Measurements from ENCODE around the gene RASGEF1B.

Gene RASGEF1B

DNA sequence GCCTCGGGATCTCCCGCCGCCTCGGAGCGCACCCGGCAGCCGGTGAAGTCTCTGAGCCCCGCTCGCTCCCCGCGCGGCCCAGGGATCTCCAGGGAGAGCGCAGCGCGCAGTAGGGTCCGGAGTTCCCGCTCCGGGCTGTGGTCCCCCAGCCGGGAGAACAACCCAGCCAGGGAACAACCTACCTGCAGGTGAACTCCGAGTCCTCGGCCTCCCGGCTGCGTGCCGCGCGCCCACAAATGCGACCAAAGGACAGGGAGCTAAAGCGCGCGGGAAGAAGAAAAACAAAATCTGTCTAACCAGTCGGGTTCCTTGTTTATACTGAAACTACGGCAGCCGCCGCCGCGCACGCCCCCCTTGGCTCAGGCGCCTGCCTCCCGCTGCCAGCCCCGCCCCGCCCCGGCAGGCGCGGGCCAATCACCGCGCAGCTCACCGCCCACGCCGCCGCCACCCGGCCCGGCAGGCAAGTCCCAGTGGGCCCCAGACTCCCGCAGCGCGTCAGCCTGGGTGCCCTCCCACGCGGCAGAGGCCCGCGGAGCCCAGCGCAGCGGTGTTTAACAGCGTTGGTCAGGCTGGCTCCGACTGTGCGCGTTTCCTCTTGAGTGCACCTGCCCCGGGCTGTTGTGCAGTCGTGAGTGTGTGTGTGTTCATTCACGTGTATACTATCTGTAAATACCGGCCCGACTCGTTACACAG lies at the start of gene RASGEF1B:
Gene RASGEF1B (minus strand): TSS at position 320 of the 693 bp plus-strand sequence. CDS start 12,399 bp downstream, outside the sequence.
- peak; percentile 24 for DNase-seq

DNA sequence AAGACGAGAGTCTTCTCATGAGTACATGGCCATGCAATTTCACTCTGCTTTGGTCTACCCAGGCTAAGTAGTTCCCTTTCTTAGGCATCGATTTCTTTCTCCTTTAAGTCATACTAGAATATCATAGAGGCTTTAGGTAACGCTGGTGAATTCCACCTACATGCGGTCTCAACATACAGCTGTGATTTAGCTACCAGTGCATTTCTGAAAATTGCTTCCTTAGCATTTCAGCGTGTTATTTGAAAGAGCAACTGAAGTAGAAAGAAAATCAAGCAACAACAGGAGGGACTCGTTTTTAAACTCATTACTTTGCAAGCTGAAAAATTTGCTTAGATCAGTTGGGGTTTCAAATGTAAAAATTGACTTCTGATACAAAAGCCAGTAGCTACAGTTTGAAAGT lies 48.1 kb upstream of the RASGEF1B start:
- no peak for DNase-seq

GRCh38 chr4:81519427-81519773 lies 47.7 kb upstream of the RASGEF1B start:
- DNase-seq: no peak

- DNase-seq: no peak
Measured at GRCh38 chr4:81518762-81519426, 47.2 kb upstream of the RASGEF1B start.

GRCh38 chr4:81516241-81516640 lies 44.5 kb upstream of the RASGEF1B start:
- DNase-seq: no peak

- DNase-seq: no peak
Measured at GRCh38 chr4:81512757-81513501, 41.2 kb upstream of the RASGEF1B start.

DNA sequence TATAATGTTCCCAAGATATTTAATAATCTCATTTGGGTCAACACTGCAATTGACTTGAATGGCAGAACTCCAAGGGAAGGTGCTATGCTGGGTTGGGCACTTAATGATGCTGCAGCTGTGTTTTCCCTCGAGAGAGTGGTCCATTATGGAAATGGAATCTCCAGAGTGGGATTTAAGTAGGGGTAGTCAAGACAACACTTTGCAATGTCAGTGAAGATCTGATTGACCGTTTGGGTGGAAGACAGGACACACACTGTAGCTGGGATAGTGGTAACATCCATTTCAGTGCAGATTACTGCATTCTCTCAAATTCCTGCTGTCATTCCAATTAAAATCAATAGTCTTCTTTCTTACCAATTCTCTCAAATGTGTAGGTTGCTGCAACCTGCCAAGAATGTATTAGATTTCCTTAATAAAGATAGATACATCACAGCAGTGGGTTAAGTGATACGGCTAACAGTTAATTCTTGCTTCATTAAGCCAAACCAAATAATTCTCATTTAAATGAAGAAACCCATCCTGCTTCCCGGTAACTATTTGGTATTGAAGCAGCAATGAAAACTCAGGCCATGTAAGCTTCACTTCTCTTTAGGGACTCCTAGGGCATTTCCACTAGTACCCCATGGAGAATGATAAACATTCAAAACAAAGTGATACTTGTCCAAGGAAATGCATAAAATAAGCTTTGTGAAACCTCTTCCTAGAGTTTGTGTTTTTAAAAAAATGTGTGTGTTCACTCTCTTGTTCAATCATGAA lies 40.5 kb upstream of the RASGEF1B start:
- DNase-seq: no peak

GRCh38 chr4:81510643-81511178 lies 39.0 kb upstream of the RASGEF1B start:
- DNase-seq: no peak

- no peak for DNase-seq
Measured at GRCh38 chr4:81509822-81510221, 38.1 kb upstream of the RASGEF1B start.

- no peak for DNase-seq
Measured at GRCh38 chr4:81509191-81509590, 37.5 kb upstream of the RASGEF1B start.

- DNase-seq: no peak
Measured at GRCh38 chr4:81508411-81509185, 36.9 kb upstream of the RASGEF1B start.

GRCh38 chr4:81507530-81507929 lies 35.8 kb upstream of the RASGEF1B start:
- no peak for DNase-seq

DNA sequence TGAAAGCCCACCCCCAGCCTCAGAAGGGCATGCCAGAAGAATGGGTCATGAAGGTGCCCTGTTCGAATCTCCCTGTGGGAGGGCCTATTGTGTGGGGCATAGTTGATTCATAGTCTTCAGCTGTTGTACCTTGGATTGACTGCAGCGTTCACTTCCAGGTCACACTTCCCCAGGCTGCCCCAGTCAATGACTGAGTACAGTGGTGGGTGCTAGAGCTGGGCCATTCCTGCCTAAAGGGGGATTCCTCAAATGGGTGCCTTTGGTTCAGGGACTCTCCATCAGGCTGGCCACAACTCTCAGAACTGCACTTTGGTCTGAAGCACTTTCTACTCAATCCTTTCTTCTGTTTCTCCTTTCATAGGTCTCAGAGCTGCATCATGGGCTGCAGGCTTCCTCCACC lies 35.0 kb upstream of the RASGEF1B start:
- DNase-seq: no peak

- DNase-seq: no peak
Measured at GRCh38 chr4:81505726-81506125, 34.0 kb upstream of the RASGEF1B start.

DNA sequence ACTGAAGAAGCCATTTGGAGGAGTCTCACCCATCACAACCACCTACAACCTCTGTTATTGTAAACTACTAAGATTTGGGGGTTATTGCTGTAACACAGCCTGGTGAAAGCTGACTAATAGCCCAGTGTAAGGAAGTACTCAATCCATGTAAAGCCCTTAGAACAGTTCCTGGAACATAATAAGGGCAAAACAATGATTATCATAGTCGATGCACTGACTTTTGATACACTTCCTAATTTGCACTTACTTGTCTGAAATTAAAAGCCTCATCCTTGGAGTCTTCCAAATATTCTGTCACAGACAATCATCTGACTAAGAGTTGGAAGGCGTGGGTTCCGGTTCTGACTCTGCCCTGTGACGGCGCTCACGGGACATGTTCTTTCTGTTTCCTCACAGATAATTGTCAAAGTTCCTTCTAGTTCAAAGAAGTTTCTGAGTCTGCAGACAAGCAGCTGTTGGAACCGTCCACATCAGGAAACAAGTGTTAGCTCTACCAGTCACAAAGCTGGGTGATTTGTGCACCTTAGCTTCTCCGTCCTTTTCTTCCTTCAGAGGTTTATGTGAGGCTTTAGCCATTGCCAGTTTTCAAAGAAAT lies 33.4 kb upstream of the RASGEF1B start:
- DNase-seq: no peak

DNA sequence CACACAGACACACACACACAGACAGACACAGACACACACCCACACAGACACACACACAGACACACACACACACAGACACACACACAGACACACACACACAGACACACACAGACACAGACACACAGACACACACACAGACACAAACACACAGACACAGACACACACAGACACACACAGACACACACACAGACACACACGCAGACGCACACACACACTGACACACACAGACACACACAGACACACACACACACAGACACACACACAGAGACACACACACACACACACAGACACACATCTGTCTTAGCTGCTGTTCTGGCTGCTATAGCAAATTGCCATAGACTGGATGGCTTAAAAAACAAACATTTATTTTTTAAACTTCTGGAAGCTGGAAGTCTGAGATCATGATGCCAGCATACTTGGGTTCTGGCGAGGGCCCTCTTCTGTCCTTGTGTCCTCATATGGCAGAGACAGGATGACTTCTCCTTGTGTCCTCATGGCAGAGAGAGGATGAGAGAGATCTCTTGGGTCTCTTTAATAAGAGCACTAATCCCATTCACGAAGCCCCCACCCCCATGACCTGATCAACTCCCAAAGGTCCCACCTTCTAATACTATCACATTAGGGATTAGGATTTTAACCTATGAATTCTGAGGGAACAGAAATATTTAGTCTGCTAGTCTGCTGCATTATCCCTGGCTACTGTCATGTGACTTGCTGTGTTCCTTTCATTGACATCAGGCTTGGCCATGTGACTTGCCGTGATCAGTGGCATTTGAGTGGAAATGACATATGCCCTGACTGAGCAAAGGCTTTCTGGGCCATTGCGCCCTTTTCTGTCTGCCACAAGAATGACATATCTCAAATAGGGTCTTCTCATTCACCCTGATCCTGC lies 32.7 kb upstream of the RASGEF1B start:
- DNase-seq: no peak

DNA sequence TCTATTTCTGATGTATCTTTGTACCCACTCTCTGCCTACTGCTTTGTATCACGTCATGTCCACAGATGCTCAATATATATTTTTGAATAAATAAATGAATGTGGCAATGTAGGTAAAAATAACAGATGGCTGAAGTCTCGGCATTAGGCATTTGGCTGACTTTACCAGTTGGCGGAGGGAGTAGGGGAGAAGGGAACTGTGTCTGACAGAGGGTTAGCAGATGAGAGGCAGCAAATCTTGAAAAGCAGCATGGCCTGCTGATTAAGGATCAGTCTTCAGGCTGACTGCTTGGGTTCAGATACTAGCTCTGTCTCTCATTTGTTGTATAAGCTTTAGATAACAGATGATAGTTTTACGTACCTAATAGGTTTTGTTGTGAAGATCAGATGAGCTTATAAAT lies 31.9 kb upstream of the RASGEF1B start:
- no peak for DNase-seq

DNA sequence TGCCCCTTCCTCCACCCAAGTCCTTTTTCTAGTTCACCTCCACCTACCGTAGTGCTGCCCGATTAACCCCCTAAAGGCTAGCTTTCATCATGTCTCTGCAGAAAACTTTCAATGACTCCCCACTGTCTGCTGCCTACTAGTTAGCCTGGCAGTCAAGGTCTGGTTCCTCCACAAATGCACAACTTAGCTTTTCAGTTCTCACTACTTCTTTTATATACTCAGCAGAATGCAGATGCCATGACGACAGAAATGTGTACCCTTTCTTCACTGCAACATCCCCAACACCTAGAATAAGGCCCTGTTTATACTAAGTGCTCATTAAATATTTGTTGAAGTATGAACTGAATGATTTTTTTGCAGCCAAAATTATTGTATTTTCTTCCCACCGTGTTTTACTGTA lies 30.9 kb upstream of the RASGEF1B start:
- no peak for DNase-seq

DNA sequence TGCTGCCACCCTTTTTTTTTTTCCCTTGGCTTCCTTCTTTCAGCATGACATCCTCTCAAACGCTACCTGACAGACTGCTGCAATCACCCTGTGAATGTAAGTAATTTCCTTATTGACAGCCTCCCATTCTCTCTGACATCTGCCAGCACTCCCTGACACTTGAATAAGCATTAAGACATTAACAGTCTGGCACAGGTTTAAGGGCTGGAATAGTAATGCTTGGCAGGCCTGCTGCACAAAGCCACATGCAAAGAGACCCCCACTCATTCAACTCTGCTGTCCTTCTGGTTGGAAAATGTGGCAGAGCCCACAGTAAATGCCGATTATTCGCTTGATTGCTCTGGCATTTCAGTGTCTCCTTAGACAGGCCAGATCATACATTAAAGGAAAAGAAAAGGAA lies 28.1 kb upstream of the RASGEF1B start:
- DNase-seq: no peak

- DNase-seq: no peak
Measured at GRCh38 chr4:81498551-81499099, 26.9 kb upstream of the RASGEF1B start.

All from SIG-M5 (cell line).